IPS-20b (cell line): ENCODE results near the gene CENPW.
A peak's percentile ranks its signal among the peaks of the same experiment; 100 is the strongest.

Experiments used
- H3K27ac ChIP-seq: one replicate; pipeline ENCODE4 v1.5.1; 2013; ENCODE audit warnings: low read length
- H3K27me3 ChIP-seq: 2 replicates; pipeline ENCODE4 v1.6.1; 2013; ENCODE audit warnings: mild to moderate bottlenecking, low read length, inconsistent platforms; ENCODE audit not compliant: insufficient read depth
- H3K36me3 ChIP-seq: 2 replicates; pipeline ENCODE4 v1.6.1; 2013; ENCODE audit warnings: low read depth, mild to moderate bottlenecking, inconsistent platforms, low read length, moderate library complexity; ENCODE audit not compliant: insufficient read depth
- H3K4me1 ChIP-seq: 2 replicates; pipeline ENCODE4 v1.6.1; 2013; ENCODE audit warnings: mild to moderate bottlenecking, control low read depth, inconsistent platforms, low read length, moderate library complexity; ENCODE audit not compliant: insufficient read depth
- H3K4me3 ChIP-seq: 2 replicates; pipeline ENCODE4 v1.5.1; 2013; ENCODE audit warnings: mild to moderate bottlenecking, low read length, inconsistent platforms
- H3K9ac ChIP-seq: 2 replicates; pipeline ENCODE4 v1.6.1; 2013; ENCODE audit warnings: low read depth, mild to moderate bottlenecking, inconsistent platforms, low read length, moderate library complexity
- H3K9me3 ChIP-seq: 2 replicates; pipeline ENCODE4 v1.6.1; 2013; ENCODE audit warnings: mild to moderate bottlenecking, low read depth, low read length, inconsistent platforms; ENCODE audit not compliant: insufficient read depth

The CENPW gene

GRCh38 chr6:126339796-126340609, at the start of gene CENPW:
TSS of gene CENPW (plus strand) at chr6:126340115. CDS start at chr6:126340274, 159 bp downstream.
- Histone ChIP-seq H3K36me3 (no peaks in the 10 kb centered on the region), H3K27ac (no peak within 1 kb of the TSS), H3K9me3 (no peaks in the 10 kb centered on the region), H3K4me1 (peaks cover 14% of the 10 kb centered on the region), H3K27me3 (no peaks in the 10 kb centered on the region), H3K9ac (peak within 1 kb of the TSS; percentile 92), H3K4me3 (peak within 1 kb of the TSS; percentile 92)

DNA sequence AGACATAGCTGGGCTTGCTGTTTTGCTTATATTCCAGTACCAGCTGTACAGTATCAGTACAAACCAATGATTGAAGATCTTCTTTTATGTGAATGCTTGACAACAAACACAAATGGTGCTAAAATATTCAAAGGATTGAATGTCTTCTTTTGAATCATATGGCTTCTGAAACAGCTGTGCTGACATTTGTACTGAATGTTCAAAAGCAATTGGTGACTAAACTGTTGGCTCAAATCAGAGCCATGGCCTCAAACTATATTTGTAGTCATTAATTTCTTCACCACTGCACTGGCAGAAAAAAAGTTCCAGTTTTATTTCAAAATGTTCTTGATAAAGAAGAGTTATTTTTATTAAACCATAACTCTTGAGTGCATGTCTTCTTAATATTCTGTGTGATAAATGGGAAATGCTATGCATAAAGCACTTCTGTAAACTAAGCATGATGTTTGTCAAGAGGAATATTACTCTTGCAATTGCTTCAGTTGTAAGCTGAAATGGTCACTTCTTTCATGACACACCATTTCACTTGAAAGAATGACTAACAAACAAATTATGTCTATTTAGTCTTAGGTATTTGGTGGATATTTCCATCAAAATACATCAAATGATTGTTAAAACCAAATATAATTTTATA, 45.9 kb upstream of the CENPW start:
- H3K27ac ChIP-seq = no peak overlapping the region
- H3K4me1 ChIP-seq = no peaks in the 10 kb centered on the region
- no peak overlapping the region for H3K9ac ChIP-seq
- H3K4me3 ChIP-seq = no peak overlapping the region
- no peaks in the 10 kb centered on the region for H3K27me3 ChIP-seq
- no peaks in the 10 kb centered on the region for H3K9me3 ChIP-seq
- no peaks in the 10 kb centered on the region for H3K36me3 ChIP-seq

DNA sequence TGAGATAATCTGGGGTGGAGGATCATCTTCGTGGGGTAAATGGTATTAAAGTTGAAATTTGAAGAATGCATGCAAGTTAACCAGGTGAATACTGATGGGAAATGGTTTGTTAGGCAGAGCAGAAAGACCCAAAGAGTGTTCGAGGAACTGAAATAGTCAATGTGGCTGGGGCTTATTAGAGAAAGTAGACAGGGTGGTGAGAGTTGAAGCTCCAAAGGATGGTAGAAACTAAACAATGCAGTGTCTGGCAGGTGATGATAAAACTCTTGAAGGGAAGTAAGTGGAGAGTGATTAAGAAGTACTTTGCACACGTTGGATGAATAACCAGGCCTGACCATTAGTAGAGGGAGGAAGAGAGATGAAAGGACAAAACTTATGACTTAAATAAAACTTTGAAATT, 39.8 kb upstream of the CENPW start:
- no peak overlapping the region for H3K4me3 ChIP-seq
- no peaks in the 10 kb centered on the region for H3K27me3 ChIP-seq
- no peaks in the 10 kb centered on the region for H3K9me3 ChIP-seq
- H3K36me3 ChIP-seq = no peaks in the 10 kb centered on the region
- H3K27ac ChIP-seq = no peak overlapping the region
- no peak overlapping the region for H3K9ac ChIP-seq
- no peaks in the 10 kb centered on the region for H3K4me1 ChIP-seq

DNA sequence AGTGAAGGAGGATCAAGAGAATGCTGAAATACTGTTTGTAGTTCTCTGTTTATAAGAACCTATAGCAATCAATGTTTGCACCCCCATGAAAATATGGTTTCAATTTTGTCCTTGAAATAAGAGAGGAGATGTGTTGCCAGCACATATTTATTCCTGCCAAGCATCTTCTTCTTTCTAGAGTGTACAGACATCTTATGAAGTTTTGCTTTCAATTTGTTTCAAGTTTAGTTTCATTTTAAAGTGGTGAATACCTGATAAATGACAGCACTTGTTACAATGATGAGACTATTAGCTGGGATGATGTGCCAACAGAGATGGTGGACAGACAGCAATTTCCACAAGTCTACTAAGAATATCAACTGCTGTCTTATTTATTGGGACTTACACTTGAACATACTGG, 39.2 kb upstream of the CENPW start:
- H3K4me1 ChIP-seq = no peaks in the 10 kb centered on the region
- H3K4me3 ChIP-seq = no peak overlapping the region
- no peak overlapping the region for H3K9ac ChIP-seq
- no peaks in the 10 kb centered on the region for H3K27me3 ChIP-seq
- H3K27ac ChIP-seq = no peak overlapping the region
- no peaks in the 10 kb centered on the region for H3K9me3 ChIP-seq
- H3K36me3 ChIP-seq = no peaks in the 10 kb centered on the region

DNA sequence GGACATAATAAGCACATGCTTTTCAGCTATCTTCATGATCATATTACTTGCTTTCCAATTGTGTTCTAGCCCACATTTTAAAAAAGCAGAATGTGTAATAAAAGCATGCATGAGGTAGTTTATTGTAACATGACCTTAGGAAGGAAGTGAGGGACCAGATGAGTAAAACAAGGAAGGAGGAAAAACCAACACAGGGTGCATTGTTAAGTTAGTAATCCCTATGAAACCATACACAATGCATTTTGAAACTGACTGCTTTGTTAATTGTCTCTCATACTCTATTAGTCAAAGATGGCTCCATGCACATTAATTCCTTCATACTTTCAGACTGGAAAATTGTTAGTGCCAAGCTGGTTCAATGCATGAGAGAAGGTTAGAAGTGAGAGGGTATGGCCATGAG, 37.7 kb upstream of the CENPW start:
- Histone ChIP-seq H3K9me3 (no peaks in the 10 kb centered on the region), H3K4me3 (no peak overlapping the region), H3K4me1 (no peaks in the 10 kb centered on the region), H3K27ac (no peak overlapping the region), H3K9ac (no peak overlapping the region), H3K27me3 (no peaks in the 10 kb centered on the region), H3K36me3 (no peaks in the 10 kb centered on the region)

- Histone ChIP-seq H3K4me1 (no peaks in the 10 kb centered on the region), H3K36me3 (no peaks in the 10 kb centered on the region), H3K9me3 (no peaks in the 10 kb centered on the region), H3K27me3 (no peaks in the 10 kb centered on the region), H3K27ac (no peak overlapping the region), H3K9ac (no peak overlapping the region), H3K4me3 (no peak overlapping the region)
These were observed 32.1 kb upstream of the CENPW start for GRCh38 chr6:126307849-126308248.

GRCh38 chr6:126308362-126308761, 31.6 kb upstream of the CENPW start:
- Histone ChIP-seq H3K9me3 (no peaks in the 10 kb centered on the region), H3K4me1 (no peaks in the 10 kb centered on the region), H3K9ac (no peak overlapping the region), H3K36me3 (no peaks in the 10 kb centered on the region), H3K27ac (no peak overlapping the region), H3K4me3 (no peak overlapping the region), H3K27me3 (no peaks in the 10 kb centered on the region)

- no peaks in the 10 kb centered on the region for H3K9me3 ChIP-seq
- H3K9ac ChIP-seq = no peak overlapping the region
- no peaks in the 10 kb centered on the region for H3K36me3 ChIP-seq
- no peaks in the 10 kb centered on the region for H3K4me1 ChIP-seq
- no peak overlapping the region for H3K4me3 ChIP-seq
- H3K27me3 ChIP-seq = no peaks in the 10 kb centered on the region
- H3K27ac ChIP-seq = no peak overlapping the region
These were observed 27.8 kb upstream of the CENPW start for GRCh38 chr6:126312013-126312665.

DNA sequence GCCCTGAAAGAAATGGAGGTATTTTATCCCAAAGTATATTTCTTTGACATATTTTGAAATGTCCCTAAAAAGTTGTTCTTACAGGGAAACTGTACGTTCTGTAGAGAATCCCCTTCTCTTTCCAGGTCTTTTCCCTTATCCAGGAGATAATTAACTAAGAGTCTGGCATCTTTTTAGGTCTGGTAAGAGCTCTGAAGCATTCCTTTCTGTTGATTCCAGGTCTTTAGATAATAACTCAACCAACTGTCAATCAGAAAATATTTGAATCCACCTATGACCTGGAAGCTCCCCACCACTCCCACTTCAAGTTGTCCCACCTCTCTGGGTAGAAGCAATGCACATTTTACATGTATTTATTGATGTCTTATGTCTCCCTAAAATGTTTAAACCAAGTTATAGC, 26.0 kb upstream of the CENPW start:
- Histone ChIP-seq H3K27ac (no peak overlapping the region), H3K36me3 (no peaks in the 10 kb centered on the region), H3K9me3 (no peaks in the 10 kb centered on the region), H3K4me3 (no peak overlapping the region), H3K4me1 (no peaks in the 10 kb centered on the region), H3K27me3 (no peaks in the 10 kb centered on the region), H3K9ac (no peak overlapping the region)

- Histone ChIP-seq H3K9ac (no peak overlapping the region), H3K36me3 (no peaks in the 10 kb centered on the region), H3K27me3 (no peaks in the 10 kb centered on the region), H3K9me3 (no peaks in the 10 kb centered on the region), H3K4me1 (no peaks in the 10 kb centered on the region), H3K4me3 (no peak overlapping the region), H3K27ac (no peak overlapping the region)
These were observed 21.1 kb upstream of the CENPW start for GRCh38 chr6:126318797-126319196.

GRCh38 chr6:126333729-126334128, 6.2 kb upstream of the CENPW start:
- H3K9me3 ChIP-seq = no peaks in the 10 kb centered on the region
- H3K27ac ChIP-seq = no peak overlapping the region
- H3K4me1 ChIP-seq = no peaks in the 10 kb centered on the region
- no peaks in the 10 kb centered on the region for H3K36me3 ChIP-seq
- H3K4me3 ChIP-seq = no peak overlapping the region
- H3K9ac ChIP-seq = no peak overlapping the region
- no peaks in the 10 kb centered on the region for H3K27me3 ChIP-seq

DNA sequence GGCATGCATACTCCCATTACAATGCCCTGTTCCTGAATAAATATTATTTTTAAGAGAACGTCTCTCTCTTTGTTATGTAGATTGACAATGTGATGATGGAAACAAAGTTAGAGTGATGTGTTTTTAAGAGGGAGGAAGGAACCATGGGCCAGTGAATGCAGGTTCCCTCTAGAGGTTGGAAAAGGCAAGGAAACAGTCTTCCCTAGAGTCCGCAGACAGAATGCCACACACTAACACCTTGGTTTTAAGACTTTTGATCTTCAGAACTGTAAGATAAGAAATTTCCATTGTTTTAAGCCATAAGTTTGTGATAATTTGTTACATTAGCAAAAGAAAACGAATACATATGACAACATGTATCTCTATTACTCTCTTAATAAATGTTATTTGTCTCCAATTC, 4.7 kb upstream of the CENPW start:
- Histone ChIP-seq H3K27me3 (no peaks in the 10 kb centered on the region), H3K4me1 (no peaks in the 10 kb centered on the region), H3K9me3 (no peaks in the 10 kb centered on the region), H3K4me3 (no peak overlapping the region), H3K36me3 (no peaks in the 10 kb centered on the region), H3K9ac (no peak overlapping the region), H3K27ac (no peak overlapping the region)
